Medulla oblongata (tissue), 1 donor: Measurements from ENCODE around the gene RASD1.

Experiments
- DNase-seq: peaks from one replicate; pipeline ENCODE4 v3.0.0-alpha.2; 2015; ENCODE audit errors: extremely low spot score

RASD1 gene

DNA sequence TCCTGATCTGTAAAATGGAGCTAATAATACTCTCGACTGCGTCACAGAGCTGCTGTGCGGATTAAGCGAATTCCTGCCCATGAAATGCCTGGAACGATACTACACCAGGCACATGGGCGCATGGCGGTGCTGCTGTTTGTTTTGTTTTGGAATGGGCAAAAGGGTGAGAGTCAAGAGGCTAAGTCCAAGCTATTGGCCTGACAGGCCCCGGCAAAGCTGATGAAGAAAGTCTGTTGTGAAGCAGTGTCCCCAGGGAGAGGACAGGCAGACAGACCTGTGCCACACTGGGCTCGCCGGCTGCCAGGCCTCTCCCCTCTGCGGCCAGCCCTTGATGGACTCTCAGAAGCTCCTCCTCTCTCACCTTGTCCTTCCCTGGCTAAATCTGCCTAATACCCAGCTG lies 31.3 kb upstream of the RASD1 start:
- DNase-seq, result no peak

DNA sequence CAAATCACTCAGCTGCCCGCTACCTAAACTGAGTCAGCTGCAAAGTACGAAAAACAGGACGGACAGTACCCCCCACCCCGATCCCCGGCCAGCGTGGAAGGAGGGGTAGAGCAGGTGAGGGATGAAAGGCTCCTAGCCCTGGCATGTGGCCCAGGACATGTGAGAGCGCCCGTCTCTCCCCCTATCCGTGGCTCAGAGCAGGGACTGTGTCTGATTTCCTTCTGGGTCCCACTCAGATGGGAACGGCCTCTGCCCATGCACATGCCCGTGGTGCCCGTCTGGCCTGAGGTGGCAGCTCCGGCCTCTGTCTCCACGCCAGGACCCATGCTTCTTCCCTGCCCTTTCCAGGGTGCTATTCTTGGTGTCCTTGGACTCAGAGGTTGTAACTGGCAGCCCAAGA lies 30.2 kb upstream of the RASD1 start:
- DNase-seq, result no peak

DNA sequence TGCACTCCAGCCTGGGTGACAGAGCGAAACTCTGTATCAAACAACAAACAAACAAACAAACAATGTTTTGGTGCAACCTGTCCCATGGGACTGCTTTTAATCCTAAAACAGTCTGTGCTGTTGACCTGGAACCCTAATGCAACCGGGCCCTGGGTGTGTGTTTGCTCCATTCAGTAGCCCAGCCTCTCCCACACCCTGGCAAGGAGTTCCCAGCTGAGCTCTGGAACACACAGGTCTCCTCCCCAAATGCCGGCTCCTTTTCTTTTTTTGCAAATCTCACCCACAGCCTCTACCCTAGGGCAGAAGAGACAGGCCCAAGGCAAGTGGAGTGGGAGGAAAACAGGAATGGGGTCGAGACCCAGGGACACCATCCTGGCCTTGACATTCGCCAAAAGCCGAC lies 29.8 kb upstream of the RASD1 start:
- DNase-seq, result no peak

DNA sequence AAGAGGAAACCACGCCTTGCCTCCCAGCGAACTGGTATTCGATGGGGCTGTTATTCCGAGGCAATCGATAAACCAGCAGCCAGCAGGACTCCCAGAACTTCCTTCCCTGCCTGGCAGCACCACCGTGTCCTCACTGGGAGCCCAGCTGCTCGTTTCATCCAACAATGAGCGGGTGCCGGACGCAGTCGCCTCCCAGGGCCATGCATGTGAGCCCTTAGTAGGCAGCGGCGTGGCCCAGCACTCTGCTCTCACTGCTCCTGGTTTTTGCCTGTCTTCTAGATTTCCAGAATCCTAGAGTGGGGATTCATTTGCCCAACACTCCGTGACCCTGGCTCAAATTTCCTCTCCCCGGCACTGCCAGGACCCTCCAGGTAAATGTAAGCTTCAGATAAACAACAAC lies 29.1 kb upstream of the RASD1 start:
- DNase-seq, result no peak

DNA sequence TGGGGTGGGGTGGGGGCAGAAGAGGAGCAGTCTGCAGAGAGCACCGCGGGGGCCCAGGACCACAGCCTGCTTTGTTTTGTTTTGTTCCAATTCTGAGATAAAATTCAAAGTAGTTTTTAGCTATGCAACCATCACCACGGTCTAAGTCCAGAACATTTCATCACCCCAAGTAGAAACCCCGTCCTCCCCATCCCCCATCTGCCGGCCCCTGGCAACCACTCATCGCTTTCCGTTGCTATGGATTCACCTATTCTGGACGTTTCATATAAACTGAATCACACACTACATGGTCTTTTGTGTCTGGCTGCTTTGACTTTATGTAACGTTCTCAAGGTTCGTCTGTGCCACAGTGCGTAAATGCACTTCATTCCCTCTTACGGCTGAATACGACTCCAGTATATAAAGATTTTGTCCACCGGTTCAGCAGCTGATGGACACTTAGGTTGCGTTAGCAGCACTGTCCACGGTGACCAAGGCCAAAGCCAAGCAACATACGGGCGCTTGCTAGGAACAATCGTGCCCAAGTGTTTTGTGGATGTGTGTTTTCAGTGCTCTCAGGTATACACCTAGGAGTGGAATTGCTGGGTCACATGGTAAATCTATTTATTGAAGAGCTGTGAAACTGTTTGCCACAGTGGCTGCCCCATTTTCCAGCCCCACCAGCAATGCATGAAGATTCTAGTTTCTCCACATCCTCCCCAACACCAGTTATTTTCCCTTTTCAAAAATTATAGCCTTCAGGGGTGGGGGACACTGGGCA lies 27.7 kb upstream of the RASD1 start:
- DNase-seq, result no peak

DNA sequence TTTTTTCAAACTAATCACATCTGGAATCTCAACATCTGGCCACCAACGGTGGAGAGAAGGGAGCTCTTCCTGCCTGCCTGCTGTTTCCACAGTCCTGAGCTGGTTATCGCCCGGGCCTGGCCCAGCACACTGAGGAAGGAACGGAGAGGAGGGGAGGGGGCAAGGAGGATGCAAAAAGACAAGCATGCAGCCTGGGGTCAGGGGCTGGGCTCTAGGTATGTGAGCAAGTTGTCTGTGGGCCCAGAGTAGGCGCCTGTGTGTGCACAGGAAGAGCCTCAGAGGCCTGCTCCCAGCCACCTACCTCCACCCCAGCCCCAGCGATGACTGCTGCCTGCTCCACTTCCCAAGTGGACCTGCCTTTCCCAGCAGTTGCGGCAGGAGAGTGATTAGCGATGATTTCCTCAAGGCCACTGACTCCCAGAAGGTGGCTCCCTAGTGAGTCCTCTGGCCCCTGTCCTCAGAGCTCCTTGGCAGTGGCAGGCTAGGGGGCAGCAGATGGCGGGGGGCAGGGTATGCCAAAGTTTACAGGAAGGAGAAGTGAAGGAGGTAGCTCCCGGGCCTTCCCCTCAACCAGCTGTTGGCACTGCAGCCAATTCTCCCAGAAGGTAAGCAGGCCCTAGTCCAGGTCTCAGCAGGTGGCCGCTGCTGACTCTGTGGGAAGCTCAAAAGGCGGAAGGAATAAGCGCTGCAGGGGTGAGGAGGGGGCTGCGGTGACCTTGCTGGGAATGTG lies 27.0 kb upstream of the RASD1 start:
- DNase-seq, result no peak

DNA sequence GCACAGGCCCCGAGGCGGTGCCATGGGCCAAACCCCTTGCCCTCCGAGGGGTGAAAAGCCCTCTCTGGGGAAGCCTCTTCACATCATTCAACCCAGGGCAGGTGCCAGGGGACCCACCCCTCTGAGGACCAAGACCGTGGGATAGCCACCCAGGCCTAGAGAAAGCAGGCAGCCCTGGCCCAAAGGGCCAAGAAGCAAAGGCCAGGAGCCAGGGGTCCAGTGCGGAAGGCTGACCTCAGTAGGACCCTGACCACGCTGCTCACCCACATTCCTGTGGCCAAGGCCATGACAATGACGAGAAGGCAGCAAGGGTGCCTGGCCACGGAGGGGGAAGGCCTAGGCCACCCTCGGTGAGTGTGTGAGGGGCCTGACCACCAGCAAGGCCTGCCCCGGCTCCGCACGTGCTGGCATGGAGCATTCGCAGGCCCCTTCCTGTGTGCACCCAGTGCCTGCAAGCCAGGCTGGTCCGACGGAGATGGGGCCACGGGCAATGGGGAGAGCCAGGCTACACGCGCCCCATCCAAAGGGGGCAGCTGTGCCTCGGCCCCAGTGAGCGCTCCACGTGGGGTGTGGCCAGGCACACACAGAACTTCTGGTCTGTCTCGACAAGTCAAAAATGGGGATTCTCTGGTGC lies 24.5 kb upstream of the RASD1 start:
- DNase-seq, result no peak

DNA sequence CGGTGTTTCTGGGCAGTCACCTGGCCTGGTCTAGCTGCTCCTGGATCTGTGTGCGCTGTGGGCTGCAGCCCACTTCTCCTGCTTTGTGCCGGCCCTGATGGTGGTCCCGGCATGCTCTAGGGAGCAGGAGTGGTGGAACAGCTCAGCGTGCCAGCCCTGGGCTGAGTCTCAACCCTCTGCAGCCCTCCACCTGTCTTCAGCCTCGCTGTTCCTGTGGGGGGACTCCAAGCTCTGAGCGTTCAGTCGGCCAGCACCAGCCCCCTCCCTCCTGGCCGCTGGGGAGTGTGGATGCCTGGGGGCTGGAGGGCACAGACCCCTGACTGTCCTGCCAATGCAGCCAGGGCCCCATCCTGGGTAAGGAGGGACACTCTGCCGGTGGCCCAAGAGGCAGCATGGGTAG lies 23.7 kb upstream of the RASD1 start:
- no peak for DNase-seq

DNA sequence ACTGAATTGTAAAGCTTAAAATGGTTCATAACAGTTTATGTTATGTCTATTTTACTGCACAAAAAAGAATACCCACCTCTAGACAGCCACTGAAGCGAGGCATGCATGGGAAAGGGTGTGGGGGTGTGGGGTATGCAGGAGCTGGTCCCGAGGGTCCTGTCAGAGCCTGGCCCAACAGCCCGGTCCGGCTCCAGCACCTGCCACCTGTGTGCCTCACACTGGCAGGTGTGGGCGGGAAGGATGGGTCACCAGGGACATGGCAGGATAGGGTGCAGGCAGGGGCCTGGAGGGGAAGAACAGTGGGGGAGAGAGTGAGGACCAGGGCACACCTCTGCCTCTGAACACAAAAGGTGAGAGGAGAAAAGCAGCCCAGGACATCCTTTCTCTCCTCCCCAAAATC lies 22.8 kb upstream of the RASD1 start:
- DNase-seq, result no peak

DNA sequence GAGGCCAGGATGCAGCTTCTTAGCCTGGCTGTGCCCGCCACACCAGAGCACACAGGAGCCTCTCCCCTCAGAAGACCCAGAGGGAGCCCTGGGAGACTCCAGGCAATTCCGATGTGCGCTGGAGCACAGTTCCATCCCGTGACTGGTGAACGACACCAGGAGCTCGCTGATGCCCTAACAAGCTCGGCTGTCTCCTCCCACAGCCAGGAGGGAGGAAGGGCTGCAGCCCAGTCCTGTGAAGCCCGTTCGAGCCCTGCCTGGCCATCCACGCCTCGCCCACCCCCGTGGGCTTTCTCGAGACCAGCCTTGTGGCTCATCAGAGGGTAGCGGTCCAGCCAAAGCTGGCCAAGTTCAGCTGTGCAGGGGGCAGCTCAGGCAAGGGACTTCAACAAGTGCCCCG lies 21.8 kb upstream of the RASD1 start:
- no peak for DNase-seq

DNA sequence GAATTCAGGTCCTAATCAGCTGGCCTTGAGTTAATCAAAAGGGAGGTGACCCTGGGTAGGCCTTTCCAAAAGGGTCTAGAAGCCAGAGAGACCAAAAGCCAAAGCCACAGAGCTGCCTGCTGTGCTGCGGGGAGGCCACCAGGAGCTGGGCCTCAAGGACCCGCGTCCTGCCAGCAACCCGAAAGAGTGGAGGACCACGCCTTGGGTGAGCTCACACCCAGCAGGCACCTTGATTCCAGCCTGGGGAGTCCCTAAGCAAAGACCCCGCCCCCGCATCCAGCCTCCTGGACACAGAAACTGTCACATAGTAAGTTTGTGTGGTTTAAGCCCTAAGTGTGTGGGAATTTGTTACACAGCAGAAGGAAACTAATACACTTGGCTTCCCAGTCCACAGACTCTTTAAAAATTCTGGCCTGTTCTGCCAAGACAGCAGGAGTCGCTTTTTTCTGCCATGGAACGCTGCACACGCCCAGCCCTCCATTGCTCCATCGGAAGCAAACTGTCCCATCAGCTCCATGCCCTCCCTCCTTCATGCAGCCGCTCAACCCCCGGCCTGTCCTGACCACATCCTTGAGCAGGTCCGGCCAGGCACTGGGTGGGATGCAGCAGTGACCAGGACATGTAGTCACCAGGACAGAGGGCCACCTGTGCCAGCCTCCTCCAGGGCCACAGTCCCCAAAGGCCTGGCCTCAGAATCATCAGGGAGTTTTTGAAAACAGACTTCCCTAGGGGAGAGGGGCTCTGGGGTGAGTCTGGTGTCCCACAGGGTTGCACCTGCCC lies 20.9 kb upstream of the RASD1 start:
- no peak for DNase-seq

DNA sequence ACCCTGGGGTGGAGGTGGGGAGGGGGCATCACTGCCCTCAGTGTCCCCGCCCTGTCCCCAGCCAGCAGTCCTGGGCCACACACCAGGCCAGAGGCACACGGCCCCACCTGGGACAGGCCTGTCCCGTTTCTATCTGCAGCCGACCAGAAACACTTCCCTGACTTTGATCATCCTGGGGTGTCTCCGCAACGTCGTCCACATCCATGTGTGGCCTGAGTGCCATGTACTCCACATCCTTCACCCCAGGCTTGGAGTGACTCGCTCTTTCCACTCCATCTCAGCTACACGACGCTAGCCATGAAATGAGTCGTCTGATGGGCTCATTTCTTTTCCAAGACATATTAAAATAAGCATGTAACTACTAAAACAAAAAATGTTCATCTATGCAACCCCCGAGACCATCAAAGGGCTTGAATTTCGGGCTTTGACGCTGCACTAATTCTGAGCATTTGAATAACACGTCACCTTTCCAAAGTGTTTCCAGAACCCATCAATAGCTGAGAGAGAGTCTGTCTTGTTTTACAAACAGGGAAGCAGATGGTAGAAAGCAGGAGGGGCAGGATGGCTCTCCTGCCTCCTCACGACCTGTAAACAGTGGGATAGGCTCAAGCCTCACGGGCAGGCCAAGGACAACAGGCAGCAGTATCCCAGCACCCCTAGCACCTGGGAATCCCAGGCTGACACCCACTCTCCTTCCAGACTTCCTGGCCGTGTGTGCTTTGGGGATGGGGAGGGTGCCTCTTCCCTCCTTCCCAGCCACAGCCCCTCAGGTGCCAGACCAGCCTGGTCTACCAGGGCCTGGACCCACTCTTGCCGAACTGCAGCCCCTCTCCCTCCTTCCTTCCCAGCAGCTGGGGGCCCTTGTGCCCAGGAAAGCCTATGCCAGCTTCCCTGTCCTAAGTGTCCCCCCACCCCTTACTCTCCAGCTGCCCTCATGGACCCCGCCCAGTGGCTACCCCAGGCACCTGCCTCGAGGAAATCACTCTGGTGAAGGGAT lies 20.0 kb upstream of the RASD1 start:
- DNase-seq, result no peak

DNA sequence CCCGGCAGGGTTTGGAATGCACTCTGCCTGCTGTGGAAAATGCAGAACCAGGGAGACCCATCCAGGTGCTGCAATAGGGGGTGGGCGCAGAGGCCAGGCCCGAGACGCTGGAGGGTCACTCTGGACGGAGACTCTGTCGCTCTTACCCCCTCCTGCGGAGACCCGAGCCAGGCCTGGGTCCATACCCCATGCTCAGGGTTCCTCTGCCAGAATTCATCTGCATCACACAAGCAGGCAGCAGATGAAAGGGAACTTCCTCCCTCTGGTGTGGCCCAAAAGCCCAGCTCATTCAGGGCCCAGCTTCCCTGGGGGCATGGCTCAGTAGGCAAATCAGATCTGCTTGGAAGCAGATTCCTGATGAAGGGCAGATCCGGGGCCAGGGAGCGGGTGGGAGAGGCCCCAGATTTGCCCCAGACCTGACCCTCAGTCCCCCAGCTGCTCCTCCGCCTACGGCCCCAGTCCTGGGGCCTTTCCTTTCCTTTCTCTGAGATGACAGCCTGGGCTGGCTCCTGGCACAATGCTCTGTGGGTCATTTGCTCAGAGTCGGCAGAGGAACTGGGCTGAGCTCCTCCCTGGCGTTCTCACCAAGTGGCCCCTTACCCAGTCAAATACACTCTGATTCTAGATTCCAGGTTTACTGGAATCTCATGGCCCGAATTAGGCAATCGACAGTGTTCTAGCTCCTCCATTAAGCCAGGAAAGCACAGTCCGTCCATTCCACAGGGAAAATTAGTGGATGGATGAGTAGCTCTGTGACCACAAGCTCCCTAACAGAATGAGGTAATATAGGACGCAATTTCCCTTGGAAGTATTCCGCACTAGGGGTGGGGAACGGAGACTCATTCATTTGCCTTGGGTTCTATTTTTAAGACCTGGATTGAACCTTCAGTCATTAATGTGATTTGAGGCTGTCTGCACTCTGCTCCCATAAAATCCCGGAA lies 19.1 kb upstream of the RASD1 start:
- no peak for DNase-seq

DNA sequence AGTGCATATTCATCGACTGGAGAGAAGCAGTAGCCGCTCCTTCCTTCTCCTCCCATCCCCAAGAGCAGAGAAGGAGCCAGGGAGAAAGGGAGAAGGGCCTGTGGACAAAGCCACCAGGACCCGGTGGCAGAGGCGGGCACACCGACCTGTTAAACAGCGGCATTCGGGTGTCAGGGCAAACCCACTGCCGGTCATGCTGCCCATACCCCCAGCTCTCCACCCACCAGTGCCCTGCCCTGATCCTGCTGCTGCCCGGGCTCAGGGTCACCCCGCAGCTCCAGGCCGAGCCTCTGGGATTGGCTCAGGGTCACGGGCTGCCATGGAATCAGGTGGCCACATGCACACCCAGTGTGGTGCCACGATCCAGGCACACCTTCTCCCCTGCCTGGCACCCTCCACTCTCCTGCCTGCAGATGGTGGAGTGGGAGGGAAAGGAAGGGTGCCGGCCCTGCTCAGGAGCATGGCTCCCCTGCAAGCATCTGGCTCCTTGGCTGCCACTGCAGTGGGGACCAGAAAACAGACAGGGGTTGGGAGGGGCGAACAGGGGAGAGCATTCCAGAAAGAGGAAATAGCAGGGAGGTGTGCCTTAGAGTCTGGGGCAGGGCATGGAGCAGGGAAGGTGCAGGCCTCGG lies 18.3 kb upstream of the RASD1 start:
- DNase-seq, result no peak

DNA sequence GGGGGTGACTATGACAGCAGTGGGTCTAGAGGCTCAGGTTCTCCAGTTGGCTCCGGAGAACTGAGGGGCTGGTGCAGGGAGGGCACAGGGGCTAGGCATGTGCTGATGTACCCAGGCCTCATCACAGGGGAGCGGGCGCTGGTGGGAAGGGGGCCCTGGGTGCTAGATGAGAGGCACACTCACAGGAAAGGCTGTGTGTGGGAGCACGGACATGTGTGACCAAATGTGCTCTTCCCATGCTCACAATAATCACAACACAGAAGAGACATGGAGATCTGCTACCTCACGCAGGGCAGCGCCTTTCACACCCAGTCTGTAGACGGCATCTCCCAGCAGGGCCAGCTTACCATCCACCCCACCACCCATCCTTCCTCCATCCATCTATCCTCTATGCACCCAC lies 17.4 kb upstream of the RASD1 start:
- DNase-seq, result no peak

DNA sequence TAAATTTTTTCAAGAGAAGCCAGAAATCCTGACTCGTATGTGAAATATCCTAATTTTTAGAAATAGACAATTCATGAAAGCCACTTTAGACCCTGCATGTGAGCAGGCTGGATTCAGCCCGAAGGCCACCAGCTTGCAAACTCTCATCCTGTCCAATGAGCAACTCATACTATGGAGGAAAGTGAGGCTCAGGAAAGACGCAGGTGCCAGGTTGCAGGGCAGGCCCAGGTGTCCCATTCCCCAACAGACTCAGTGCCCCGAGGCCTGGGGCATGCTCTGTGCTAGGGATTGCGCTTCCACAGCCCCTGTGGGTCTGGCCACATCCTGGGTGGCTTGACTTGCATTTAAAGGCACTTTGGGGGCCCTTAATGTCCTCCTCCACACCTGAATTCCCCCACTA lies 16.7 kb upstream of the RASD1 start:
- DNase-seq, result no peak

DNA sequence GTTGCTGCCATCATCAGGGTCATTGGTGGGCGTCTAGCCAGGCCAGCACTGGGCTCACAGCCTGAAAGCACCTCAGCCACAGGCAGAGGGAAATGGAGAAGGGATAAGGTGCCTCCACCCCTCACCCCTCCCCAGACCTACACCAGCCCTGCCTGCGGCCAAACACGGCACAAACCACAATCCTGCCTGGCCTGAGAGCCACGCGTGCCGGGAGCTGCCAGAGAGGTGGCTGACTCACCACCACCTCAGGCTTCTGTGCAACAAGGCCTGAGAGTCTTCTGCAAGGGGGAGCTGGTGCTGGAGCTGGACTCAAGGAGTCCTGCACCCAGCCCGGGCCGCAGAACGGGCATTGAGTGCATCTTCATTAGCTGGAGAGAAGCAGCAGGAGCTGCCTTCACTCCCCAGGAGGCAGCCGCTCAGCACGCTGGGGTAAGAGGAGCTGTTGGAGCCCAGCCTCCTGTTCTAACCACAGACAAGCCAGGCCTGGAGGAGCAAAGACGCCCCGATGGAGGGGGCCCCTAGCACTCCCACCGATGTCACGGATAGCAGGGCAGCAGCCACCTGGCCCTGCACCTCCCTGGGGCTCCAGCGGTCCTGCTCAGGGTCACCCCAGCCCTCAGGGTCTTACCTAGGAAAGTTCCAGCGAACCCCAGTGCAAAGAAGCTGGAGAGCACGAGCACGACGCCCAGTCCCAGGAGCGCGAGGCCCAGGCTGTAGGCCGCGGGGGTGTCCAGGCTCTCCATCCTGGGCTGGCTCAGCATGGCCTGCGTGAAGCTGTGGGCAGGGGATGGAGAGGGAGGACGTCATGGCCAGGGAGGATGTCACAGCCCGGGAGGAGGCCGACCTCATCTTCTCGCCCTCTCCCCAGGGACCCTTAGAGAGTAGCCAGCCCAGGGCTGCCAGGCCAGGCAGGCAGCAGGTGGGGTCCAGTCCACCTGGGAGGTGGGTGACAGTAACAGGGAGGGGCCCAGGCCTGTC lies 16.0 kb upstream of the RASD1 start:
- DNase-seq, result no peak

DNA sequence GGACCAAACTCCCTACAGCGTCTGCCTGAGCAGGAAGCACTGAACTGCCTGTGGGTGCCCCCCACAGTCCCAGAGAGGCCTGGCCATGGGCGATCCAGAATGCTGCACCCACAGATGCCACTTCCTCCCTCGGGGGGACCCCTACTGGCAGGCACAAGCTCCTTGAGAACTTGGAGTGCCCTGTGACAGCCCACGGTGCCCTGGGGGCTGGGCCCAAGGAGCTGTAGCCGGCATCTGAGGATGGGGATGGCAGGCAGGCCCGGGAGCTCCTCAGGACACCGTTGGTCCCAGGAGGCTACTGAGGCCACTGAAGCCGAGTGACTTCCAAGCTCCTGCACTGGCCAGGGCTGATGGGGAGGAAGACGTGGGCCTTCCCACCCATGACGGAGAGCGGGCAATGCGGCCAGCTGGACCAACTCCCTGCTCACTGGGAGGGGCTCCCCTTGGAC lies 15.1 kb upstream of the RASD1 start:
- no peak for DNase-seq
